ENCODE results near the gene STOX1. TPM values are rescaled to one million over a fixed set of nuclear protein-coding genes. Genes with fewer than 3 reads are reported as not detected.
A peak's percentile ranks its signal among the peaks of the same experiment; 100 is the strongest.

Gene STOX1
- total and polyA plus RNA-seq, 2 of the 13 experiments (the other 11 are each of a cell fraction or from before 2014, with no cell fraction given): 2.5 to 6.0 TPM

DNA sequence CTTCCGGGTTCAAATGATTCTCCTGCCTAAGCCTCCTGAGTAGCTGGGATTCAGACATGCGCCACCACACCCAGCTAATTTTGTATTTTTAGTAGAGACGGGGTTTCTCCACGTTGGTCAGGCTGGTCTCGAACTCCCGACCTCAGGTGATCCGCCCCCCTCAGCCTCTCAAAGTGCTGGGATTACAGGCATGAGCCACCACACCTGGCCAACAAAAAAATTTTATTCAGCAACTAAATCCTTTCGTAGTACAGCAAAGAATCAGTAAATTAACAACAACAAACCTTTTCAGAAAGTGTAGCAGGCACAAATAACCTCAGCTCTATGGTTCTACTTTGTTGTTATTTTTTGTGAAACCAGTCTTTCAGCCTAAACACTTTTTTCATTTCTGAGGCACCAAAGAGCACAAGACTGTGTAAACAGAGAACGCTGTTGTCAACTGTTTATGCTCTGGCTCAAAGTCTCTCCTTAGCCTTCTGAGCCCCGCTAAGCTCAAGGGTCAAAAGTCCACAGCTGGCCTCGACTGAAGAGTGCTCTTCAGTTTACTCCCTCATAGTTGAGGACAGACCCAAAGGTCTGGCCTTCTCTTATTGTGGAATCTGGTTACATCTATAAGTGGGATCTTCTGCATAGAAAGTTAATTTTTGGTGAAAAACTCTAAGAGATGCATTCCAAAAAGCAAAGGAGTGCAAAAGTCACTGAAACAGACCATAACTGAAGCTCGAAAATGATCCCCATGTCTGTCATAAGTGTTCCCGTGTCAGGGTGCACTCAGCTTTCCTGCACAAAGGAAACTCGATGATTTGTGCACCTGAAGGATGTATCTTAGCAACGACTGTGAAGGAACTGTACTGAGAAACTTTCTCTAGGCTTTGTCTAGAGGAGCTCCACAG is 49.2 kb downstream of the STOX1 start (continued):
- TF ChIP-seq, protein P1, sequence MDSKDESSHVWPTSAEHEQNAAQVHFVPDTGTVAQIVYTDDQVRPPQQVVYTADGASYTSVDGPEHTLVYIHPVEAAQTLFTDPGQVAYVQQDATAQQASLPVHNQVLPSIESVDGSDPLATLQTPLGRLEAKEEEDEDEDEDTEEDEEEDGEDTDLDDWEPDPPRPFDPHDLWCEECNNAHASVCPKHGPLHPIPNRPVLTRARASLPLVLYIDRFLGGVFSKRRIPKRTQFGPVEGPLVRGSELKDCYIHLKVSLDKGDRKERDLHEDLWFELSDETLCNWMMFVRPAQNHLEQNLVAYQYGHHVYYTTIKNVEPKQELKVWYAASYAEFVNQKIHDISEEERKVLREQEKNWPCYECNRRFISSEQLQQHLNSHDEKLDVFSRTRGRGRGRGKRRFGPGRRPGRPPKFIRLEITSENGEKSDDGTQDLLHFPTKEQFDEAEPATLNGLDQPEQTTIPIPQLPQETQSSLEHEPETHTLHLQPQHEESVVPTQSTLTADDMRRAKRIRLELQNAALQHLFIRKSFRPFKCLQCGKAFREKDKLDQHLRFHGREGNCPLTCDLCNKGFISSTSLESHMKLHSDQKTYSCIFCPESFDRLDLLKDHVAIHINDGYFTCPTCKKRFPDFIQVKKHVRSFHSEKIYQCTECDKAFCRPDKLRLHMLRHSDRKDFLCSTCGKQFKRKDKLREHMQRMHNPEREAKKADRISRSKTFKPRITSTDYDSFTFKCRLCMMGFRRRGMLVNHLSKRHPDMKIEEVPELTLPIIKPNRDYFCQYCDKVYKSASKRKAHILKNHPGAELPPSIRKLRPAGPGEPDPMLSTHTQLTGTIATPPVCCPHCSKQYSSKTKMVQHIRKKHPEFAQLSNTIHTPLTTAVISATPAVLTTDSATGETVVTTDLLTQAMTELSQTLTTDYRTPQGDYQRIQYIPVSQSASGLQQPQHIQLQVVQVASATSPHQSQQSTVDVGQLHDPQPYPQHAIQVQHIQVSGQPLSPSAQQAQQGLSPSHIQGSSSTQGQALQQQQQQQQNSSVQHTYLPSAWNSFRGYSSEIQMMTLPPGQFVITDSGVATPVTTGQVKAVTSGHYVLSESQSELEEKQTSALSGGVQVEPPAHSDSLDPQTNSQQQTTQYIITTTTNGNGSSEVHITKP (CRISPR knock-in tag; IDR thresholded peaks at IDR 0.05; ENCODE audit: low read depth): no peak
- TF ChIP-seq ZFP36 (IDR thresholded peaks at IDR 0.05; ENCODE audit: borderline replicate concordance, low read depth, low read length, partially characterized antibody) (no peak), SNAI1 (CRISPR knock-in tag; IDR thresholded peaks at IDR 0.05; ENCODE audit: borderline replicate concordance) (no peak), THYN1 (CRISPR knock-in tag; IDR thresholded peaks at IDR 0.05; ENCODE audit: borderline replicate concordance, low read depth) (no peak), HOXA5 (CRISPR knock-in tag; IDR thresholded peaks at IDR 0.05) (no peak), ZBTB20 (CRISPR knock-in tag; IDR thresholded peaks at IDR 0.05; ENCODE audit: borderline replicate concordance, low read depth) (peak; percentile 36; the same call in 1 of the 2 replicates), ZNF781 (CRISPR knock-in tag; IDR thresholded peaks at IDR 0.05; ENCODE audit: borderline replicate concordance, not compliant biosample characterization) (peak; percentile 33), ELF4 (CRISPR knock-in tag; IDR thresholded peaks at IDR 0.05; ENCODE audit: borderline replicate concordance) (no peak), NFKB2 (CRISPR knock-in tag; IDR thresholded peaks at IDR 0.05; ENCODE audit: borderline replicate concordance) (no peak), CREM (IDR thresholded peaks at IDR 0.05) (peak; percentile 84), CREM (CRISPR knock-in tag; IDR thresholded peaks at IDR 0.05) (no peak), IRX3 (CRISPR knock-in tag; IDR thresholded peaks at IDR 0.05; ENCODE audit: borderline replicate concordance, low read depth) (no peak), ZNF510 (CRISPR knock-in tag; IDR thresholded peaks at IDR 0.05; ENCODE audit: low read depth) (no peak), TCF7 (IDR thresholded peaks at IDR 0.05; ENCODE audit: low read depth) (peak; percentile 65), TSC22D2 (CRISPR knock-in tag; IDR thresholded peaks at IDR 0.05; ENCODE audit: borderline replicate concordance) (peak; percentile 51; the same call in 1 of the 2 replicates), DNMT1 (CRISPR knock-in tag; IDR thresholded peaks at IDR 0.05) (no peak), ZNF563 (CRISPR knock-in tag; IDR thresholded peaks at IDR 0.05) (no peak), SRSF1 (optimal IDR thresholded peaks at IDR 0.05; ENCODE audit: low read depth, low read length) (no peak), ARNT (IDR thresholded peaks at IDR 0.05) (no peak)
- TF ChIP-seq, protein P2, sequence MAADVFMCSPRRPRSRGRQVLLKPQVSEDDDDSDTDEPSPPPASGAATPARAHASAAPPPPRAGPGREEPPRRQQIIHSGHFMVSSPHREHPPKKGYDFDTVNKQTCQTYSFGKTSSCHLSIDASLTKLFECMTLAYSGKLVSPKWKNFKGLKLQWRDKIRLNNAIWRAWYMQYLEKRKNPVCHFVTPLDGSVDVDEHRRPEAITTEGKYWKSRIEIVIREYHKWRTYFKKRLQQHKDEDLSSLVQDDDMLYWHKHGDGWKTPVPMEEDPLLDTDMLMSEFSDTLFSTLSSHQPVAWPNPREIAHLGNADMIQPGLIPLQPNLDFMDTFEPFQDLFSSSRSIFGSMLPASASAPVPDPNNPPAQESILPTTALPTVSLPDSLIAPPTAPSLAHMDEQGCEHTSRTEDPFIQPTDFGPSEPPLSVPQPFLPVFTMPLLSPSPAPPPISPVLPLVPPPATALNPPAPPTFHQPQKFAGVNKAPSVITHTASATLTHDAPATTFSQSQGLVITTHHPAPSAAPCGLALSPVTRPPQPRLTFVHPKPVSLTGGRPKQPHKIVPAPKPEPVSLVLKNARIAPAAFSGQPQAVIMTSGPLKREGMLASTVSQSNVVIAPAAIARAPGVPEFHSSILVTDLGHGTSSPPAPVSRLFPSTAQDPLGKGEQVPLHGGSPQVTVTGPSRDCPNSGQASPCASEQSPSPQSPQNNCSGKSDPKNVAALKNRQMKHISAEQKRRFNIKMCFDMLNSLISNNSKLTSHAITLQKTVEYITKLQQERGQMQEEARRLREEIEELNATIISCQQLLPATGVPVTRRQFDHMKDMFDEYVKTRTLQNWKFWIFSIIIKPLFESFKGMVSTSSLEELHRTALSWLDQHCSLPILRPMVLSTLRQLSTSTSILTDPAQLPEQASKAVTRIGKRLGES (CRISPR knock-in tag; IDR thresholded peaks at IDR 0.05; ENCODE audit: borderline replicate concordance): no peak
